SJCRH30 (cell line): ENCODE measurements around the gene OTOGL. TPM values are rescaled to one million over a fixed set of nuclear protein-coding genes. Genes with fewer than 3 reads are reported as not detected.
"Not testable (repeated sequence)": the region's sequence is repeated elsewhere in the genome, so short reads cannot be mapped to it uniquely, and the experiment has no call there.

Experiments
- DNase-seq, 2 experiments: peaks; one replicate each; pipeline ENCODE4 v3.0.0-alpha.2; 2015 to 2020
- H3K27ac ChIP-seq: fragments of 250-450 bp; sonication (Bioruptor Pico); 2 replicates; pipeline ENCODE4 v1.5.1; 2020; ENCODE audit warnings: mild to moderate bottlenecking, moderate library complexity
- H3K27me3 ChIP-seq: fragments of 250-450 bp; sonication (Bioruptor Pico); 2 replicates; pipeline ENCODE4 v1.5.1; 2020; ENCODE audit warnings: mild to moderate bottlenecking, moderate library complexity
- H3K36me3 ChIP-seq: fragments of 250-450 bp; sonication (Bioruptor Pico); 2 replicates; pipeline ENCODE4 v1.5.1; 2020; ENCODE audit warnings: mild to moderate bottlenecking, moderate library complexity
- H3K4me1 ChIP-seq: fragments of 250-450 bp; sonication (Bioruptor Pico); 2 replicates; pipeline ENCODE4 v1.5.1; 2020; ENCODE audit warnings: mild to moderate bottlenecking, moderate library complexity
- H3K4me3 ChIP-seq: fragments of 250-450 bp; sonication (Bioruptor Pico); 2 replicates; pipeline ENCODE4 v1.5.1; 2020; ENCODE audit warnings: mild to moderate bottlenecking, moderate library complexity
- H3K9me3 ChIP-seq: fragments of 250-450 bp; sonication (Bioruptor Pico); replicated peaks from 2 replicates; pipeline ENCODE4 v1.5.1; 2020; ENCODE audit warnings: mild to moderate bottlenecking, moderate library complexity
- total RNA-seq: library from RNA; depleted of rRNA; stranded (reverse); fragments of >200 nt; shearing (Covaris generic); gene quantifications from 2 replicates; pipeline ENCODE4 v1.2.3, GENCODE V29; 2014

OTOGL gene
- total RNA-seq, 1 experiment from 2014 or later = 0.10 TPM

GRCh38 chr12:80242321-80242720, 143.0 kb downstream of the OTOGL start:
- Histone ChIP-seq H3K4me3 (no peak overlapping the region), H3K27ac (no peak overlapping the region), H3K9me3 (no peaks in the 10 kb centered on the region), H3K36me3 (no peaks in the 10 kb centered on the region), H3K4me1 (no peaks in the 10 kb centered on the region), H3K27me3 (no peaks in the 10 kb centered on the region)
- no peak for DNase-seq

DNA sequence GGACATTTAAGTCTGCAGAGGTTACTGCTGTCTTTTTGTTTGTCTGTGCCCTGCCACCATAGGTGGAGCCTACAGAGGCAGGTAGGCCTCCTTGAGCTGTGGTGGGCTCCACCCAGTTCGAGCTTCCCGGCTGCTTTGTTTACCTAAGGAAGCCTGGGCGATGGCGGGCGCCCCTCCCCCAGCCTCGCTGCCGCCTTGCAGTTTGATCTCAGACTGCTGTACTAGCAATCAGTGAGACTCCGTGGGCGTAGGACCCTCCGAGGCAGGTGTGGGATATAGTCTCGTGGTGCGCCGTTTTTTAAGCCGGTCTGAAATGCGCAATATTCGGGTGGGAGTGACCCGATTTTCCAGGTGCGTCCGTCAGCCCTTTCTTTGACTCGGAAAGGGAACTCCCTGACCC, 150.2 kb downstream of the OTOGL start:
- H3K36me3 ChIP-seq, DNase-seq, H3K27ac ChIP-seq, H3K4me3 ChIP-seq, H3K4me1 ChIP-seq, H3K9me3 ChIP-seq, H3K27me3 ChIP-seq: not testable (repeated sequence)

- no peaks in the 10 kb centered on the region for H3K4me1 ChIP-seq
- H3K9me3 ChIP-seq = no peaks in the 10 kb centered on the region
- H3K27me3 ChIP-seq = no peaks in the 10 kb centered on the region
- H3K4me3 ChIP-seq = no peak overlapping the region
- no peaks in the 10 kb centered on the region for H3K36me3 ChIP-seq
- no peak overlapping the region for H3K27ac ChIP-seq
- DNase-seq = no peak
Measured at GRCh38 chr12:80257920-80258319, 158.6 kb downstream of the OTOGL start.

DNA sequence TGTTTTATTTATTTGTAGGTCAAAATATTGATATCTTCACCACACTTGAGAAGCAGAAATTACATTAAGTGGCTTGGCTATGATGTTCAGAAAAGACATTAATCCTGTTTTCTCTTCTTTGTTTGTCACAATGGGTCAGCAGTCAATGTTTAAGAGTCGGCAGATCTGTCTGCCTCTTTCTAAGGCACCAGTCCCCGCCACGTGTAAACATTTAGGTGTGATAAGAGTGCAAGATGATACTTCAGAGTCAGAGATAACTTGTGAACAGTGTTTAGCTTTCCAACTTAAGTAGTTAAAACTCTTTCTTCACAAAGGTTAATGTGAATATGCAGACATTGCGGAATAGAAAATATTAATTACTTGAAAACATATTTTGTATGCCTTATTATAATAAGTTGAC, 160.9 kb downstream of the OTOGL start:
- DNase-seq = no peak
- Histone ChIP-seq H3K4me1 (no peaks in the 10 kb centered on the region), H3K4me3 (no peak overlapping the region), H3K27ac (no peak overlapping the region), H3K27me3 (no peaks in the 10 kb centered on the region), H3K36me3 (no peaks in the 10 kb centered on the region), H3K9me3 (no peaks in the 10 kb centered on the region)

GRCh38 chr12:80261403-80261802, 162.1 kb downstream of the OTOGL start:
- H3K4me3 ChIP-seq = no peak overlapping the region
- no peaks in the 10 kb centered on the region for H3K27me3 ChIP-seq
- H3K36me3 ChIP-seq = no peaks in the 10 kb centered on the region
- H3K27ac ChIP-seq = no peak overlapping the region
- H3K4me1 ChIP-seq = no peaks in the 10 kb centered on the region
- no peaks in the 10 kb centered on the region for H3K9me3 ChIP-seq
- no peak for DNase-seq

DNA sequence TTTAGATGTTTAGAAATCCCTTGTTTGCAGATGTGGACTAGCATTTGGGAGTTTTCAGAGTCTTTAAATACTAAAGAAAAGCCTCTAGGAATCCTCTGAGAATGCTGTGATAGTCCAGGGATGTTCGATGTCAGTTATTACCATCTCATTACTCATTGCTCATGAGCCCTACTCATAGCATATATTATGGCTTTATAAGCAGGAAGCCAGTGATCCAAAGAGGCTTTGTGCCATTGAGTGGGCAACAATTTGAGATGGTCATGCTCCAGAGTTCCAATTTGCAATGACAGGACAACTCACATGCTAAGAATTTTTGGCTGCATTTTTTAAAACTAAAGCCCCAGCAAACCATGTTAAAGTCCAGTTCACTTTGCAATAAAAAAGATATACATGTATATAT, 163.0 kb downstream of the OTOGL start:
- DNase-seq = no peak
- no peaks in the 10 kb centered on the region for H3K4me1 ChIP-seq
- H3K27ac ChIP-seq = no peak overlapping the region
- no peaks in the 10 kb centered on the region for H3K27me3 ChIP-seq
- H3K4me3 ChIP-seq = no peak overlapping the region
- no peaks in the 10 kb centered on the region for H3K36me3 ChIP-seq
- H3K9me3 ChIP-seq = no peaks in the 10 kb centered on the region

- H3K36me3 ChIP-seq = no peaks in the 10 kb centered on the region
- no peak overlapping the region for H3K4me3 ChIP-seq
- H3K9me3 ChIP-seq = no peaks in the 10 kb centered on the region
- no peak for DNase-seq
- no peak overlapping the region for H3K27ac ChIP-seq
- H3K4me1 ChIP-seq = no peaks in the 10 kb centered on the region
- H3K27me3 ChIP-seq = no peaks in the 10 kb centered on the region
Measured at GRCh38 chr12:80262771-80263170, 163.4 kb downstream of the OTOGL start.

GRCh38 chr12:80264386-80264785, 165.0 kb downstream of the OTOGL start:
- H3K27me3 ChIP-seq = no peaks in the 10 kb centered on the region
- no peak overlapping the region for H3K27ac ChIP-seq
- H3K9me3 ChIP-seq = no peaks in the 10 kb centered on the region
- no peak for DNase-seq
- no peak overlapping the region for H3K4me3 ChIP-seq
- peaks cover 5% of the 10 kb centered on the region; the same call in 1 of the 2 replicates for H3K4me1 ChIP-seq
- no peaks in the 10 kb centered on the region for H3K36me3 ChIP-seq

DNA sequence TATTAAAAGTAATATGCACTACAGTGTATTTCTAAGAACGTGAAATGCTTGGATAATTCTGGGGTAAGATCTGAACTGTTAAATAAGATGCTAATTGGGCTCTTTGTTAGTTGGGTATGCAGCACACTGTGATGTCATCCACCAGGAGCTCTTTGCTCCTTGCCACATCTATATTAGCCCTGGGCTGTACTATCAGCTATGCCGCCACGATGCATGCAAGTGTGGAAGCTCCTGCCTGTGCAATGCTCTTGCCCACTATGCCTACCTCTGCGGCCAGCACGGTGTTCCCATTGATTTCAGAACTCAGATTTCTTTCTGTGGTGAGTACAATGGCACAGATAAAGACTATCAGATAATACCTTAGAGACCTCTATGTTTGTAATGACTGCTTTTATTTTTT, 165.6 kb downstream of the OTOGL start:
- H3K4me1 ChIP-seq = peaks cover 9% of the 10 kb centered on the region; the same call in 1 of the 2 replicates
- no peak for DNase-seq
- no peaks in the 10 kb centered on the region for H3K36me3 ChIP-seq
- no peak overlapping the region for H3K4me3 ChIP-seq
- H3K27me3 ChIP-seq = no peaks in the 10 kb centered on the region
- no peak overlapping the region for H3K27ac ChIP-seq
- no peaks in the 10 kb centered on the region for H3K9me3 ChIP-seq

- Histone ChIP-seq H3K36me3 (no peaks in the 10 kb centered on the region), H3K4me3 (no peak overlapping the region), H3K4me1 (peaks cover 9% of the 10 kb centered on the region; the same call in 1 of the 2 replicates), H3K9me3 (no peaks in the 10 kb centered on the region), H3K27ac (no peak overlapping the region), H3K27me3 (no peaks in the 10 kb centered on the region)
- DNase-seq = no peak
Measured at GRCh38 chr12:80268924-80269749, 169.8 kb downstream of the OTOGL start.

- DNase-seq = peak in 1 of 2 experiments; percentile 73
- no peaks in the 10 kb centered on the region for H3K36me3 ChIP-seq
- H3K4me1 ChIP-seq = peaks cover 9% of the 10 kb centered on the region; the same call in 1 of the 2 replicates
- no peaks in the 10 kb centered on the region for H3K27me3 ChIP-seq
- H3K27ac ChIP-seq = no peak overlapping the region
- H3K9me3 ChIP-seq = no peaks in the 10 kb centered on the region
- H3K4me3 ChIP-seq = no peak overlapping the region
Measured at GRCh38 chr12:80269803-80270552, 170.6 kb downstream of the OTOGL start.

- H3K27me3 ChIP-seq = no peaks in the 10 kb centered on the region
- no peaks in the 10 kb centered on the region for H3K36me3 ChIP-seq
- H3K4me1 ChIP-seq = peaks cover 9% of the 10 kb centered on the region; the same call in 1 of the 2 replicates
- no peak overlapping the region for H3K4me3 ChIP-seq
- H3K9me3 ChIP-seq = no peaks in the 10 kb centered on the region
- H3K27ac ChIP-seq = no peak overlapping the region
- DNase-seq = no peak
Measured at GRCh38 chr12:80271780-80272179, 172.4 kb downstream of the OTOGL start.

DNA sequence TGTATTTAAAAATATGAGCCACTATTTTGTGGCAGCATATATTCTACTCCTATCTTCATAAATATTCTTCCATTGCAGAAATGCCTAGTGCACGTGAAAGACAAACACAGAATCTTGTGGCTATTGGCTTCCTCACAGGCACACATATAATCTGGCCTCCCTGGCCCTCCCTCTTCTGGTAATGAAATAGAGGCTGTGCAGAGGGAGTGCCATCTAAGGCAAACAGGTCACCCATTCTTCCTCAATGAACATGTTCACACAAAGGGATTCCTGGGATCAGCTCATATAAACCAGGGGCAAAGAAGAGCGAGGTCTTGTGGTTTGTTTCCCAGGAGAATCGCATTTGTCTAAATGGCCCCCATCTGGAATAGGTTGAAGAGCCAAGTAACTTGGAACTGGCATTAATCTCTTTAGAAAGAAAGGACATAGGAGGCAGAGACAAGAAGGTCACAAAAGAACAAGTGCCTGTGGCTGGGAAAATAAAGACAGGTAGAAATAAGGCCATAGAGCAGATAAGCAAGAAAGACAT, 173.1 kb downstream of the OTOGL start:
- Histone ChIP-seq H3K9me3 (no peaks in the 10 kb centered on the region), H3K4me1 (peaks cover 9% of the 10 kb centered on the region; the same call in 1 of the 2 replicates), H3K27ac (no peak overlapping the region), H3K27me3 (no peaks in the 10 kb centered on the region), H3K4me3 (no peak overlapping the region), H3K36me3 (no peaks in the 10 kb centered on the region)
- DNase-seq = no peak

DNA sequence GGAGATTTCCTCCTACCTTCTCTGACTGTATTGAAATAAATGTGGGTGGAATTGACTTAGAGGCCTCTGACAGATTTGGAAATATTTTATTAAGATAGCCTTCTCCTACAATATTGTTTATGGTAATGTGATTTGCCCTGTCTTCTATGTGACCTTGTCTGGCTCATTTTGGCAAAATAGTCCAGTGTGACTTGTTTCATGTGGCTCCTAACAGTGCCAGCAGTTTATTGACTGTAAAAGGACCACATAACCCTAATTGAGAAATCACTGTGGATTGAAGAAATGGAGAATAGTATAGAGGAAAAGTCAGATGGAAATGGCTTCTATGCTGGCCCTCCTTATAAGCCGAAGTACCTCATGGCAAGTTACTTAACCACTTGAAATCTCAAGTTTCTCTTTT, 173.8 kb downstream of the OTOGL start:
- H3K27ac ChIP-seq = no peak overlapping the region
- H3K9me3 ChIP-seq = no peaks in the 10 kb centered on the region
- H3K27me3 ChIP-seq = no peaks in the 10 kb centered on the region
- no peak overlapping the region for H3K4me3 ChIP-seq
- no peak for DNase-seq
- H3K36me3 ChIP-seq = no peaks in the 10 kb centered on the region
- peaks cover 9% of the 10 kb centered on the region; the same call in 1 of the 2 replicates for H3K4me1 ChIP-seq

GRCh38 chr12:80277732-80278131, 178.4 kb downstream of the OTOGL start:
- Histone ChIP-seq H3K4me1 (no peaks in the 10 kb centered on the region), H3K4me3 (no peak overlapping the region), H3K9me3 (no peaks in the 10 kb centered on the region), H3K27ac (no peak overlapping the region), H3K36me3 (no peaks in the 10 kb centered on the region), H3K27me3 (no peaks in the 10 kb centered on the region)
- DNase-seq = no peak
